22Rv1 (cell line): ENCODE data around the gene PWWP2B.

Source experiments
- H3K27ac ChIP-seq: fragments of 450-650 bp; 2 replicates; pipeline ENCODE4 v1.5.1; 2017
- ZFX ChIP-seq: fragments of 450-650 bp; IDR thresholded peaks from 2 replicates; pipeline ENCODE4 v1.6.1; 2017; ENCODE audit warnings: antibody characterized with exemption, borderline replicate concordance
- TF ChIP-seq, protein P1 (sequence below): fragments of 450-650 bp; IDR thresholded peaks from 2 replicates; pipeline ENCODE4 v1.5.1; 2017; ENCODE audit warnings: mild to moderate bottlenecking

Gene PWWP2B

DNA sequence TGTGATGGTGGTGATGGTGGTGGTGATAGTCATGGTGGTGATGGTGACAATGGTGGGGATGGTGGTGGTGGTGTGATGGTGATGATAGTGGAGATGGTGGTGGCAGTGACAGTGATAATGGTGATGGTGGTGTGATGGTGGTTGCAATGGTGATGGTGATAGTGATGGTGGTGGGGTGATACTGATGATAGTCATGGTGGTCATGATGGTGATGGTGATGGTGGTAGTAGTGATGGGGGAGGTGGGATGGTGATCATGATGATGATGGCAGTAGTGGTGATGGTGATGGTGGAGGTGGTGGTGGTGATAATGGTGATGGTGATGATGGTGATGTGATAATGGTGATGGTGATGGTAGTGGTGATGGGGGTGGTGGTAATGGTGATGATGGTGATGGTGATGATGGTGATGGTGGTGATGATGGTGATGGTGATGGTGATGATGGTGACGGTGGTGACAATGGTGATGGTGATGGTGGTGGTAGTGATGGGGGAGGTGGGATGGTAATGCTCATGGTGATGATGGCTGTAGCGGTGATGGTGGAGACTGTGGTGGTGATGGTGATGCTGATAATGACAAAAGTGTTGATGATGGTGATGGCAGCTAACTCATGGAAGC lies 4.7 kb upstream of the PWWP2B start:
- no peak for TF ChIP-seq ZFX
- TF ChIP-seq, protein P1, sequence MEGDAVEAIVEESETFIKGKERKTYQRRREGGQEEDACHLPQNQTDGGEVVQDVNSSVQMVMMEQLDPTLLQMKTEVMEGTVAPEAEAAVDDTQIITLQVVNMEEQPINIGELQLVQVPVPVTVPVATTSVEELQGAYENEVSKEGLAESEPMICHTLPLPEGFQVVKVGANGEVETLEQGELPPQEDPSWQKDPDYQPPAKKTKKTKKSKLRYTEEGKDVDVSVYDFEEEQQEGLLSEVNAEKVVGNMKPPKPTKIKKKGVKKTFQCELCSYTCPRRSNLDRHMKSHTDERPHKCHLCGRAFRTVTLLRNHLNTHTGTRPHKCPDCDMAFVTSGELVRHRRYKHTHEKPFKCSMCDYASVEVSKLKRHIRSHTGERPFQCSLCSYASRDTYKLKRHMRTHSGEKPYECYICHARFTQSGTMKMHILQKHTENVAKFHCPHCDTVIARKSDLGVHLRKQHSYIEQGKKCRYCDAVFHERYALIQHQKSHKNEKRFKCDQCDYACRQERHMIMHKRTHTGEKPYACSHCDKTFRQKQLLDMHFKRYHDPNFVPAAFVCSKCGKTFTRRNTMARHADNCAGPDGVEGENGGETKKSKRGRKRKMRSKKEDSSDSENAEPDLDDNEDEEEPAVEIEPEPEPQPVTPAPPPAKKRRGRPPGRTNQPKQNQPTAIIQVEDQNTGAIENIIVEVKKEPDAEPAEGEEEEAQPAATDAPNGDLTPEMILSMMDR = no peak
- H3K27ac ChIP-seq = no peak overlapping the region

DNA sequence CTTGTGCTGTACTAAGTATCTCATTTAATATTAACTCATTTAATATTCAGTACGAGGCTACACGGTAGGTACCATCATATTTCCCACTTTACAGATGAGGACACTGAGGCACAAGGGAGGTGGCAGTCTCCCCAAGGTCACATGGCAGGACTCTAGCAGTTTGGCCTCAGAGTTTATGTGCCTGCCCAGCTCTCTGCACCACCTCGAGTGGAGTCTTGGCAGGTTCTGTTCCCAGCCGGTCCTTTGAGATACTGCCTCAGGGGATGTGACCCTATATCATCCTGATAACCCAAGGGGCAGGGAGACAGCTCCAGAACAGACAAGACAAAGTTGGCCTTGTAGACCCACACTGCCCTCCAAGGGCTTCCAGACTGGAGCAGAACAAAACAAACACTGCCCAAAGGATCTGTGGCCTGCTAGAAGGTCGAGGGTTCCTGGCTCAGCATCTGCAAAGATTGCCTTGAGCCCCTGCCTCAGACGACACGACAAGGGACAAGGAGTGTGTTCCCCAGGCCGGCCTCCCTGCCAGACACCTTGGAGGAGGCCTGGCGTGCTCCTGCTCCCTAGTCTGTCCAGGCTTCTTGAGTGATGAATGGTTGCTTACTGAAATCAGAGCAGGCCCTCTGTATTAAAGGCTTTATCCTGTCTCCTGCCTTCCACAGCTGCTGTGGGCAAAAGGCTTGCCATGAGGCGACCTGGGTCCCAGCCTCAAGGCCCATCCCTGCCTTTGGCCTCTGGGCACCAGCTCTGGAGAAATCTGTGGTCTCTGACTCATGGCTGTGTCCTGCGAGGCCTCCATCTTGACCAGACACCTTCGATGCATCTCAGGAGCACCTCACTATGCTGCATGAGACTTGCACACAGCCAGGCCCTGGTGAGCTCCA lies 3.9 kb upstream of the PWWP2B start:
- TF ChIP-seq, protein P1 = no peak
- no peak for TF ChIP-seq ZFX

DNA sequence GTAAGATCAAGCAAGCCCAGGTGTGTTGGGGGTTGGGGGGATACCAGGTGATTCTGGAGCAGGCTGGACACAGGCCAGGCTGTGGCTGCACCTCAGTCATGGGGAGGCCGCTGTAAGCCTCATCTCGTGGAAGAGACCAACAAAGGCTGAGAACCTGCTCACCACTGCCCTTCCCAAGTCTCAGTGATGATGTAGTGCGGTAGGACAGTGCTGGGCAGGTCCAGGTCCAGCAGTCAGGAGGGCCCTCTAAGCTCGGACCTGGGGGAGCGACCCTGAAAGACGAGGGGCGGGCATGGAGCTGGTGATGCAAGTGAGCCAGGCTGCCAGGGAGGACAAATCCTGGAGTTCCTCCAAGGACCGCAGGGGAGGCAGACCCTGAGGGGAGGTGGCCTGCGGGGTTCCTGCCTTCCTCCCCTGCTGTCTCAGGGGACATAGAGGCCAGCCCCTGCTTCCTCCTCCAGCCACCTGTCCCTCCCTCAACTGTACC lies 3.3 kb upstream of the PWWP2B start:
- no peak overlapping the region for H3K27ac ChIP-seq
- no peak for TF ChIP-seq ZFX
- TF ChIP-seq, protein P1 = no peak

More for the DNA sequence above, 3.9 kb upstream of the PWWP2B start:
- no peak overlapping the region for H3K27ac ChIP-seq

DNA sequence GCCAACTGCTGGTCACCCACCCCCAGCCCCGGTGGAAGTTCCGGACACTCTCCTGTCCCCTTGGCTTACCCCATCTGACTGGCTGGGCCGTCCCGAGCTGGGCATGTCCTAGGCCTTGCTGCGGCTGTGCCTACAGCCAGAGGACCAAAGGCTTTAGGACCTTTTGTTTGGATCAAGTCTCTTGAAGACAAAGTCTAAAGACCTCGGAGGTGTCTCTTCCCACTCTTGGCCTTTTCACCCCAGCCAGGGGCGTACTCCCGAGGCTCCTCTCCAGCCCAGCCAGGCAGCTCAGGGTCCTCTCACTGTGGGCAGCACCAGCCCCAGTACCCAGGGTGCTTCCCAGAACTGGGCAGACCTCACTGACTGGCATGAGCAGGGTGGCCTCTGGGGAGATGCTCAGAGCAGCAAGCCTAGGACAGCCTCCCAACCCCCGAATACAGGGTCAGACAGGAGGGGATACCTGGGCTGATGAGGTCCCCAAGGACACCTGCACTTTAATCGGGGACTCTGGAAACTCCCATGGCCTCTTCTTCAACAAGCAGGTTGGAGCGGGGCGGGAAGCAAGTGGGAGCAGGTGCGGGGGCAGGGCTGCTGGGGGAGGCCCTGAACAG lies 2.7 kb upstream of the PWWP2B start:
- H3K27ac ChIP-seq = no peak overlapping the region
- TF ChIP-seq ZFX = no peak
- TF ChIP-seq, protein P1 = no peak

DNA sequence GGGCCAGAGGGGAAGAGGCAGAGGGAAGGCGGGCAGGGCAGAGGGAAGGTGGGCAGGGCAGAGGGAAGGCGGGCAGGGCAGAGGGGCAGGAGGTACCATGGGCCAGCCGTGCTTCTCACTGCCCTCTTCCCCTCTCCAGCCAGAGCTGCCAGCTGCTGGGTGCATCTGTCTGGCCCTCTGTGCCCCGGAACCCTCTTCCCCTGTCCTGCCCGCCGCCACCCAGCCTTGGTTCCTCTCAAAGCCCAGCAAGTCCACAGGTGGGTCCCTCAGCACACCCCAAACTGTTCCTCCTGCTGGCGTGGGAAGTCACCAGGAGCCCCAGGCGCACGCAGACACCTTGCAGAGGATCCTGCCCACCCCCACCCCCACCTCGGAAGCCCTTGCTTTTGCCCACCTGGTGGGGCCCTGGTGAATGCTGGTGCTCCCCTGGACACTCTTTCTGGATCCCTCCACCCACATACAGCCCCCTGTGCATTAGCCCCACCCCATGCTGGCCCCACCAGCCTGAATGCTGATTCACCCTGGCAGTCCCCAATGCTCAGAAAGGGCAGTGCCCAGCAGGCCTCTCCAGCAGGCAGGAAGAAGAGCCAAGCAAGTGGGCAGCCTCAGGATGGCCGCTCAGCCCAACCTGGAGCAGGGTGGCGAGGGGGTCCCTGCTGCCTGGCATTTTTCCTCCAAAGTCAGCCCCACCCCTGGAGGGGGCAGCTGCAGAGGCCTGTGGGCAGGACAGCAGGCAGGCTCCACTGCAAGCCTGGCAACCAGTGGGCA lies 1.9 kb upstream of the PWWP2B start:
- TF ChIP-seq, protein P1 = no peak
- no peak for TF ChIP-seq ZFX
- H3K27ac ChIP-seq = no peak overlapping the region

DNA sequence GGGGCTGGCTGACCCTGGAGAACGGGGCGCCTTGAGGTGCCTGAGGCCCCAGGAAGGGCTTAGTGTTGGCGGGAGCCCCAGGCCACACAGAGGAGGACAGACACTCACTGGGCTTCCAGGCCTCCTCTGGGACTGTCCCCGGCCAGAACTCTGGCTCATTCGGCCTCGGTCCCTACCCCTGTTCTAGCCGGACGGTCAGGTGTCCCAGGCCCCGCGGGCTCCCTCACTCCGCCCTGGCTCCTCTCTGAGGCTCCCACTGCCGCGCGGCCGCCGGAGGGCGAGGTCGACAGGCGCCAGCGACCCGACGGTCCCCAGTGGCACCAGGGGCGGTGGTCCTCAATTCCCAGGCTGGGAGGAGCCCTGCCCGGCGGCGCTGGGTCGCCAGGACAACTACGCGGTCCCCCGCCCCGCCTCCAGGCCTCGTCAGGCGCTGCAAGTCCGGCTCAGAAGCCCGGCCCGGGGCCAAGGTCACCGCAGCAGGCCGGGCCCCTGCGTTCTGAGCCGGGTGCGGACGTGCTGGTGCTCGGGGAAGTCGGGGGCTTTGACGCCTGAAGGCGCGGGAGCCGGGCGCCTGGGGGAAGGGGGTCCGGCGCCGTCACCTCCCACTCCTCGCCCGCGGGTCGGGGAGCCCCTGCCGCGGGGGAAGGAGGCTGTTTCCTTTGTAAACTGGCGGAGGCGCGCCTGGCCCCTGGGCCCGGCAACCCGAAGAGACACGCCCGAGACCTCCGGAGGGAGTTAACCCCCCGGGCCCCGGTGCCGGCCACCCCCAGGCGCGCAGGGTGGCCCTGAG lies 1.1 kb upstream of the PWWP2B start:
- TF ChIP-seq ZFX = no peak
- TF ChIP-seq, protein P1 = no peak
- peak overlapping the region; percentile 69 for H3K27ac ChIP-seq
